Stimulated activated CD4-positive, alpha-beta T cell treated with anti-CD3 and anti-CD28 coated beads, Interleukin-2, amount 100 ng/mL, for 24 hours (primary cell): ENCODE measurements around the gene TMOD1.
"Not testable (repeated sequence)": the region's sequence is repeated elsewhere in the genome, so short reads cannot be mapped to it uniquely, and the experiment has no call there.

Source experiments
- DNase-seq, 2 donors: peaks; one replicate each; pipeline ENCODE4 v3.0.0-alpha.2; 2020

Gene TMOD1

GRCh38 chr9:97601228-97601898 is 99.9 kb downstream of the TMOD1 start:
- DNase-seq, result no peak

GRCh38 chr9:97602430-97602829 is 101.0 kb downstream of the TMOD1 start:
- no peak for DNase-seq

GRCh38 chr9:97604901-97605645 is 103.6 kb downstream of the TMOD1 start:
- DNase-seq, result no peak

- peak; percentile 46 to 57 for DNase-seq
Observed at GRCh38 chr9:97615439-97616072, 114.1 kb downstream of the TMOD1 start.

- no peak for DNase-seq
Observed at GRCh38 chr9:97617939-97618416, 116.5 kb downstream of the TMOD1 start.

- not testable (repeated sequence) for DNase-seq
Observed at GRCh38 chr9:97620063-97620462, 118.6 kb downstream of the TMOD1 start.

- not testable (repeated sequence) for DNase-seq
Observed at GRCh38 chr9:97622483-97622882, 121.0 kb downstream of the TMOD1 start.

GRCh38 chr9:97623946-97624345 is 122.5 kb downstream of the TMOD1 start:
- no peak for DNase-seq

GRCh38 chr9:97625620-97626019 is 124.2 kb downstream of the TMOD1 start:
- DNase-seq, result no peak

GRCh38 chr9:97627624-97628023 is 126.2 kb downstream of the TMOD1 start:
- no peak for DNase-seq

- no peak for DNase-seq
Observed at GRCh38 chr9:97628668-97629067, 127.2 kb downstream of the TMOD1 start.

- DNase-seq, result no peak
Observed at GRCh38 chr9:97629156-97629555, 127.7 kb downstream of the TMOD1 start.

- DNase-seq, result no peak
Observed at GRCh38 chr9:97630591-97630990, 129.1 kb downstream of the TMOD1 start.

- peak; percentile 38 to 45 for DNase-seq
Observed at GRCh38 chr9:97632248-97632984, 130.9 kb downstream of the TMOD1 start.

GRCh38 chr9:97632985-97633858 is 131.8 kb downstream of the TMOD1 start, which contains the start of the genes NCBP1 and TSTD2:
Gene NCBP1 (plus strand): TSS chr9:97633821. CDS start chr9:97633882, 61 bp downstream.
Gene TSTD2 (minus strand): TSS chr9:97633368. CDS start chr9:97627562, 5,806 bp downstream.
- peak; percentile 94 to 95 for DNase-seq

GRCh38 chr9:97633859-97634490 is 132.5 kb downstream of the TMOD1 start:
- DNase-seq, result no peak

- no peak for DNase-seq
Observed at GRCh38 chr9:97635026-97635425, 133.6 kb downstream of the TMOD1 start.

GRCh38 chr9:97636903-97637302 is 135.4 kb downstream of the TMOD1 start:
- DNase-seq, result no peak

GRCh38 chr9:97638666-97639065 is 137.2 kb downstream of the TMOD1 start:
- no peak for DNase-seq

- DNase-seq, result no peak
Observed at GRCh38 chr9:97640325-97640724, 138.9 kb downstream of the TMOD1 start.

GRCh38 chr9:97645720-97646119 is 144.3 kb downstream of the TMOD1 start:
- no peak for DNase-seq
